ENCODE data around the gene RIBC1. TPM values are rescaled to one million over a fixed set of nuclear protein-coding genes. Genes with fewer than 3 reads are reported as not detected.
"Not testable (repeated sequence)": the region's sequence is repeated elsewhere in the genome, so short reads cannot be mapped to it uniquely, and the experiment has no call there.

Gene RIBC1
- total RNA-seq, 2 experiments from 2014 or later: 0.79 to 0.88 TPM

- POLR2A ChIA-PET: no interaction called here
- intact Hi-C loops (cut with micrococcal nuclease; ENCODE audit: unreplicated experiment): no loop called here
- no peaks in the 10 kb centered on the region for H4K20me1 ChIP-seq (ENCODE audit: insufficient read depth, low read length)
- TF ChIP-seq CTCF (conservative IDR thresholded peaks at IDR 0.05; ENCODE audit: low read length): no peak
- no peak for TF ChIP-seq EZH2phosphoT487 (IDR thresholded peaks at IDR 0.05; ENCODE audit: borderline replicate concordance, low read depth, low read length)
- no TSS peak for BruUV-seq (replicated peaks)
- CTCF ChIA-PET (ENCODE audit: unreplicated experiment): no interaction called here
- no peak overlapping the region for H3K4me3 ChIP-seq (ENCODE audit: low read depth, low read length, poor library complexity, severe bottlenecking)
- no peaks in the 10 kb centered on the region for H3K79me2 ChIP-seq (ENCODE audit: insufficient read depth, low read depth, low read length)
- H3K9me3 ChIP-seq (ENCODE audit: low read length): no peaks in the 10 kb centered on the region
- H3K27ac ChIP-seq (ENCODE audit: low read depth, low read length, poor library complexity, severe bottlenecking): no peak overlapping the region
- no peaks in the 10 kb centered on the region for H3K4me1 ChIP-seq (ENCODE audit: insufficient read depth, low read length, poor library complexity, severe bottlenecking)
- no peak overlapping the region for H2AFZ ChIP-seq (ENCODE audit: low read length)
- DNase-seq (ENCODE audit: low spot score): no peak
- no peaks in the 10 kb centered on the region for H3K9me2 ChIP-seq (ENCODE audit: insufficient read depth, low read length)
- H3K4me2 ChIP-seq (ENCODE audit: low read length): no peak overlapping the region
- H3K36me3 ChIP-seq (ENCODE audit: insufficient read depth, low read length): no peaks in the 10 kb centered on the region
These were observed 33.6 kb downstream of the RIBC1 start for GRCh38 chrX:53456254-53456653.

GRCh38 chrX:53458082-53458481 is 35.4 kb downstream of the RIBC1 start:
- CTCF ChIA-PET (ENCODE audit: unreplicated experiment): no interaction called here

GRCh38 chrX:53468659-53469058 is 46.0 kb downstream of the RIBC1 start:
- H3K36me3 ChIP-seq (ENCODE audit: insufficient read depth, low read length); H3K4me2 ChIP-seq (ENCODE audit: low read length); H3K4me1 ChIP-seq (ENCODE audit: insufficient read depth, low read length, poor library complexity, severe bottlenecking); POLR2A ChIA-PET; intact Hi-C loops (cut with micrococcal nuclease; ENCODE audit: unreplicated experiment); H3K27ac ChIP-seq (ENCODE audit: low read depth, low read length, poor library complexity, severe bottlenecking); H3K4me3 ChIP-seq (ENCODE audit: low read depth, low read length, poor library complexity, severe bottlenecking); H2AFZ ChIP-seq (ENCODE audit: low read length); H4K20me1 ChIP-seq (ENCODE audit: insufficient read depth, low read length); CTCF ChIA-PET (ENCODE audit: unreplicated experiment); DNase-seq (ENCODE audit: low spot score); BruUV-seq (replicated peaks); H3K9me2 ChIP-seq (ENCODE audit: insufficient read depth, low read length); H3K9me3 ChIP-seq (ENCODE audit: low read length); H3K79me2 ChIP-seq (ENCODE audit: insufficient read depth, low read depth, low read length): not testable (repeated sequence)

More at GRCh38 chrX:53458082-53458481, 35.4 kb downstream of the RIBC1 start:
- no peak for DNase-seq (ENCODE audit: low spot score)
- no peaks in the 10 kb centered on the region for H3K4me1 ChIP-seq (ENCODE audit: insufficient read depth, low read length, poor library complexity, severe bottlenecking)
- no peaks in the 10 kb centered on the region for H3K9me2 ChIP-seq (ENCODE audit: insufficient read depth, low read length)
- TF ChIP-seq EZH2phosphoT487 (IDR thresholded peaks at IDR 0.05; ENCODE audit: borderline replicate concordance, low read depth, low read length) (no peak), CTCF (conservative IDR thresholded peaks at IDR 0.05; ENCODE audit: low read length) (no peak)
- H3K79me2 ChIP-seq (ENCODE audit: insufficient read depth, low read depth, low read length): no peaks in the 10 kb centered on the region
- H4K20me1 ChIP-seq (ENCODE audit: insufficient read depth, low read length): no peaks in the 10 kb centered on the region
- intact Hi-C loops (cut with micrococcal nuclease; ENCODE audit: unreplicated experiment): no loop called here
- no peaks in the 10 kb centered on the region for H3K9me3 ChIP-seq (ENCODE audit: low read length)
- BruUV-seq (replicated peaks): no TSS peak
- H3K27ac ChIP-seq (ENCODE audit: low read depth, low read length, poor library complexity, severe bottlenecking): no peak overlapping the region
- no peak overlapping the region for H2AFZ ChIP-seq (ENCODE audit: low read length)
- no peaks in the 10 kb centered on the region for H3K36me3 ChIP-seq (ENCODE audit: insufficient read depth, low read length)
- POLR2A ChIA-PET: interaction anchor here (0.6 kb wide), 1 partner anchor 265 kb away, joined by 4 read pairs; no protein-coding TSS in a partner anchor
- no peak overlapping the region for H3K4me3 ChIP-seq (ENCODE audit: low read depth, low read length, poor library complexity, severe bottlenecking)
- H3K4me2 ChIP-seq (ENCODE audit: low read length): no peak overlapping the region
